Measurements from ENCODE around the gene HDHD5.

Gene HDHD5

DNA sequence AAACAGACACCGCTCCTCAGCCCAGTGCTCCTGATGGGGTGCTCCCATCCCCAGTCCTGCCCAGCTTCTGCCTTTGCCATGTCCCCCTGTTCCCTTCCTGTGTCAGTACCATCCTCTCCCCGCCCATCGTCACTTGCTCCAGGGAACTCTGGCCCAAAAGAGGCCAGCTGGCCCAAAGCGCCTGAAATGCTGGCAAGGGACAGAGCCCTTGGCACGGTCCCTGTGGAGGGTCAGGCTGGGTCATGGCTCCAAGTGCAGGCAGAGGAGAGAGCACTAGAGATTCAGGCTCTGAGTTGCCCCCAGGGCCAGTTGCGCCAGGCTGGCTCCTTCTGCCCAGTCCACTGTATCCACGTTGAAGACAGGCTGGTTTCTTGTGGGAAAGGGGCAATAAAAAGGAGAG is 8.4 kb upstream of the HDHD5 start:
- TF ChIP-seq, protein P1, sequence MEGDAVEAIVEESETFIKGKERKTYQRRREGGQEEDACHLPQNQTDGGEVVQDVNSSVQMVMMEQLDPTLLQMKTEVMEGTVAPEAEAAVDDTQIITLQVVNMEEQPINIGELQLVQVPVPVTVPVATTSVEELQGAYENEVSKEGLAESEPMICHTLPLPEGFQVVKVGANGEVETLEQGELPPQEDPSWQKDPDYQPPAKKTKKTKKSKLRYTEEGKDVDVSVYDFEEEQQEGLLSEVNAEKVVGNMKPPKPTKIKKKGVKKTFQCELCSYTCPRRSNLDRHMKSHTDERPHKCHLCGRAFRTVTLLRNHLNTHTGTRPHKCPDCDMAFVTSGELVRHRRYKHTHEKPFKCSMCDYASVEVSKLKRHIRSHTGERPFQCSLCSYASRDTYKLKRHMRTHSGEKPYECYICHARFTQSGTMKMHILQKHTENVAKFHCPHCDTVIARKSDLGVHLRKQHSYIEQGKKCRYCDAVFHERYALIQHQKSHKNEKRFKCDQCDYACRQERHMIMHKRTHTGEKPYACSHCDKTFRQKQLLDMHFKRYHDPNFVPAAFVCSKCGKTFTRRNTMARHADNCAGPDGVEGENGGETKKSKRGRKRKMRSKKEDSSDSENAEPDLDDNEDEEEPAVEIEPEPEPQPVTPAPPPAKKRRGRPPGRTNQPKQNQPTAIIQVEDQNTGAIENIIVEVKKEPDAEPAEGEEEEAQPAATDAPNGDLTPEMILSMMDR (IDR thresholded peaks at IDR 0.05; ENCODE audit: extremely low read depth, missing control alignments): no peak
- DNase-seq (ENCODE audit: low spot score): no peak

DNA sequence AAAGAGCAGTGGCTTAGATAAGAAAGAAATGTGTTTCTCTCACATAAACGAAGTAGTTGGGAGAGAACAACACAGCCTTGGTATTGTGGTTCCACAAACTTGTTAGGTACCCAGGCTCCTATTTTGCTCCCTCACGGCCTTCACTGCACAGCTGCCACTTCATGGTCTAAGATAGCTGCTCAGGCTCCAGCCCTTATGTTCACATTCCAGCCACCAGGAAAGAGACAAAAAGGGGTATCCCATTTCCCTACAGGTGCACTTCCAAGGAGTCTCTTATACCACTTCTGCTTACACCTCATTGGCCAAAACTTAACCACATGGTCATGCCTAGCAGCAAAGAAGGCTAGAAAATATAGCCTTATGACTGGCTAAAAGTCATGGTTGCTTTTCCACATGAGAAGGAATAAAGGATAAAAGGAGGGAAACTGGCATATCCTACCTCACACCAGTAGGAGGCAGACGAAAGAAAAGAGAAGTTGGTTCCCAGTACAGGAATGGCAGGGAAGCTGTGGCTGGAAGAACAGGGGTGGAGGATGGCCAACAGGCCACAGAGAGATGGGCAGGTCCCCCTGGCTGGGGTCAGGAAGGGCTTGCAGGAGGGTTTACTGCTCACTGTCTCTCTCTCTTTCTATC is 5.4 kb upstream of the HDHD5 start:
- TF ChIP-seq, protein P1 (IDR thresholded peaks at IDR 0.05; ENCODE audit: extremely low read depth, missing control alignments): no peak
- DNase-seq (ENCODE audit: low spot score): no peak

DNA sequence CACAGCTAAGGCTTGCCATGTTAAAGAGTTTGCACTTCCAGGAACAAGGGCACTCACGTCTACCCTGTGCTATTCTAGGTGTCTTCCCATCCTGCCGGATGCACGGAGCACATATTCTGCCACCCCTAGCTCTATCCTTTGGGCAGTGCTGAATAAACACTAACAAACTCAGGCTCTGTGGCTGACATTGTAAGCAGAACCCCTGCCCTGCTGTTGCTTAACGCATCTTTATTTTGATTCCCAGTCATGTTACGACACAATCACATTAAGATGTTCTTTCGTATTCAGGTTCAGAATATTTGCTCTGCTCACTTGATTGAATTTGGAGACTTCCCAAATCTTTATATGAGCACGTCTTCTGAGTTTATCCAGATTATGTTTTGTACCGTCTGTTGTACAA is 3.7 kb upstream of the HDHD5 start:
- no peak for DNase-seq (ENCODE audit: low spot score)
- TF ChIP-seq, protein P1 (IDR thresholded peaks at IDR 0.05; ENCODE audit: extremely low read depth, missing control alignments): no peak

DNA sequence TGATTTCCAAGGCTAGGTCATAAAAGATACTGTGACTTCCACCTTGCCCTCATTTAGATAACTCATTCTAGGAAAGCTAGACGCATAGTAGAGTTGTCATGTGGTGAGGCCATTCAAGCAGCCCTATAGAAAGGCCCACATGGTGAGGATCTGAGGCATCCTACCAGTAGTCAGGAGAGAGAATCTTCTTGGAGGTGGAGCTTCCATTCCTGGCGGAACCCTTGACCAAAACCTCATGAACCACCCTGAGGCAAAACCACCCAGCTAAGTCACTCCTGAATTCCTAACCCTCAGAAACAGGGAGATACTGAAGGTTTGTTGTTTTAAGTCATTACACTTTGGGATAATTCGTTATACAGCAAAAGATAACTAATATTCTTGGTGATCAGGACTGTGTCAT is 2.9 kb upstream of the HDHD5 start:
- TF ChIP-seq, protein P1 (IDR thresholded peaks at IDR 0.05; ENCODE audit: extremely low read depth, missing control alignments): no peak

DNA sequence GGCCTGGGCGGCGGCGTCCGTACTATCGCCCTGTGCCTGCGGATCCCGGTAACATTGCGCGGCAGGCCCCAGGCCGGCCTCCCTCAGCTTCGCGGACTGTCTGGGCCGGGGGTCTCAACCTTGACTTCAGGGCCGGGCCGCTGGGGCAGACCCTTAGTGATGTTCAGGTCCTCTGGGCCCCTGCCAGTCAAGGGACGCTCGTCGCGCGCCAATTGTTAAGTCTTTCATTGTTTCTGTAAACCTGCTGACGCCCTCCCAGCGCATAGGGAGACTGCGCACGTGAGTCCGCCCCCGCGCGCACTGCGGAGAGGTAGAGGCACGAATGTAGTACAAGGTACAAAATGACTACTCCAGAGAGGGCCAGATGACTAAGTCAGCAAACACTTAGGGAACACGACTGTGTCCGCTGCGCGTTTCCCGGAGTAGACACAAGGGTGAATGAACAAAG is 451 bp upstream of the HDHD5 start:
- DNase-seq (ENCODE audit: low spot score): peak; percentile 57
- TF ChIP-seq, protein P1 (IDR thresholded peaks at IDR 0.05; ENCODE audit: extremely low read depth, missing control alignments): no peak

More for the DNA sequence above, 2.9 kb upstream of the HDHD5 start:
- no peak for DNase-seq (ENCODE audit: low spot score)

DNA sequence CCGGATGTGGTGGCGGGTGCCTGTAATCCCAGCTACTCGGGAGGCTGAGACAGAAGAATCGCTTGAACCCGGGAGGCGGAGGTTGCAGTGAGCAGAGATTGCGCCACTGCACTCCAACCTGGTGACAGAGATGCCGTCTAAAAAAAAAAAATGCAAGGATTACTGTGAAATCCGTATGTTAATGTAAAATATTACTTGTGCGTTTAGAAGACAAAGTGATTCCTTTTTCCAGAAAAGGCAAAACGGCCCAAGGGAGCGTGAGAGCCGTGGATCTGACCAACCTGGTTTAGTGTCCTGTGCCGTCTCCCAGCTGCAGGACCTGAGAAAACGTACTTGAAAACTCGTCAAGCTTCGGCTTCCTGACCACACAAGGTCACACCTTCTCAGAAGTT is 905 bp downstream of the HDHD5 start:
- no peak for DNase-seq (ENCODE audit: low spot score)
- TF ChIP-seq, protein P1 (IDR thresholded peaks at IDR 0.05; ENCODE audit: extremely low read depth, missing control alignments): no peak

DNA sequence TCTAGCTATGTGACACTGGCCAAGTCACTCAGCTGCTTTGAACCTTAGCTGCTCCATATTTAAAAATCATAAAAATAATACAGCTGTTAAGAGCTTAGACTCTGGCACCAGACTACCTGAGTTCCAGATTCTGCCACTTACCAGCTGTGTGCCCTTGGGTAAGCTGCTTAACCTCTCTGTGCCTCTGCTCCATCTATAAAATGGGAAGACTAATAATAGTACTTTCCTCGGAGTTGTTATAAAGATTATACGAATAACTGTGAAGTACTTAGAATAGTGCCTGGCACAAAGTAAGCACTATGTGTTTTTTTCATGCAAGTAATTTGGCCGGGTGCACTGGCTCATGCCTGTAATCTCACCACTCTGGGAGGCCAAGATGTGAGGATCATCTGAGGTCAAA is 1.4 kb downstream of the HDHD5 start:
- TF ChIP-seq, protein P1 (IDR thresholded peaks at IDR 0.05; ENCODE audit: extremely low read depth, missing control alignments): no peak
- no peak for DNase-seq (ENCODE audit: low spot score)
